Activated CD4-positive, CD25-positive, alpha-beta regulatory T cell treated with anti-CD3 and anti-CD28 coated beads, Interleukin-2, amount 50 U/mL, for 72 hours (primary cell): Measurements from ENCODE around the gene CFAP157.

ENCODE experiments used
- DNase-seq: peaks from one replicate; pipeline ENCODE4 v3.0.0; 2021

The CFAP157 gene

DNA sequence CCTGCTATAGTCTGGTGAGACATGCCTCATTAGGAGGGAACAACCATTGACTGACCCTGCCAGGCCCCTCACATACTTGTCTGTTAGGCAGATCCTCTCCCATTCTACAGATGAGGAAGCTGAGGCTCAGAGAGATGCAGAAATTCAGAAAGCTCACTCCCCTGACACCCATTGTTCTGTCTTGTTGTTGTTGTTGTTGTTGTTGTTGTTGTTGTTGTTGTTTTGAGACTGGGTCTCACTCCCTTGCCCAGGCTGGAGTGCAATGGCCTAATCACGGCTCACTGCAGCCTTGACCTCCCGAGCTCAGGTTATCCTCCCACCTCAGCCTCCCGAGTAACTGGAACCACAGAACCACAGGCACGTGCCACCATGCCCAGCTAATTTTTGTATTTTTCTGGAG is 13.1 kb upstream of the CFAP157 start:
- DNase-seq = no peak

GRCh38 chr9:127694890-127695720 is 11.7 kb upstream of the CFAP157 start:
- no peak for DNase-seq

DNA sequence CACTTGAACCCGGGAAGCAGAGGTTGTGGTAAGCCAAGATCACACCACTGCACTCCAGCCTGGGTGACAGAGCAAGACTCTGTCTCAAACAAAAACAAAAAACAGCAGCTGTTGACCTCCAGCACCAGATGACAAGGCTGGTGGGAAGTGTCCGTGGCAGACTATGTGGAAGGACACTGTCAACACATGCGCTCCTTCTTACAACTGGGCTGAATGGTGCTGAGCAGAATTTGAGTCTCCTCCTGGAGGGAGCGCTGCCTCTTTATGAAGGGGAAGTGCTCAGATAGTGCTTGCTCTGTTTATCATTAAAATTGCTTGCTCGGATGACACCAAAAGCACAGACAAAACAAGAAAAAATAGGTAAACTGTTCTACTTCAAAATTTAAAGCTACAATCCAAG is 9.2 kb upstream of the CFAP157 start:
- no peak for DNase-seq

DNA sequence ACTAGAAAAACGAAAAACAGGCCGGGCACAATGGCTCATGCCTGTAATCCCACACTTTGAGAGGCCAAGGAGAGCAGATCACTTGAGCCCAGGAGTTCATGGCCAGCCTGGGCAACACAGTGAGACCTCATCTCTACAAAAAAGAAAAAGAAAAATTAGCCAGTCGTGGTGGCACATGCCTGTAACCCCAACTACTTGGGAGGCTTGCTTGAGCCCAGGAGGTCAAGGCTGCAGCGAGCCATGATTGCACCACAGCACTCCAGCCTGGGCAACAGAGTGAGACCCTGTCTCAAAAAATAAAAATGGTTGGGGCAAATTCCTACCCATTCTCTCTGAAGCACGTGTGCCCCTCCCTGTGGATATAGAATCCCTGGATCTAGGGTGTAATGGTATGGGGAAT is 8.4 kb upstream of the CFAP157 start:
- no peak for DNase-seq

DNA sequence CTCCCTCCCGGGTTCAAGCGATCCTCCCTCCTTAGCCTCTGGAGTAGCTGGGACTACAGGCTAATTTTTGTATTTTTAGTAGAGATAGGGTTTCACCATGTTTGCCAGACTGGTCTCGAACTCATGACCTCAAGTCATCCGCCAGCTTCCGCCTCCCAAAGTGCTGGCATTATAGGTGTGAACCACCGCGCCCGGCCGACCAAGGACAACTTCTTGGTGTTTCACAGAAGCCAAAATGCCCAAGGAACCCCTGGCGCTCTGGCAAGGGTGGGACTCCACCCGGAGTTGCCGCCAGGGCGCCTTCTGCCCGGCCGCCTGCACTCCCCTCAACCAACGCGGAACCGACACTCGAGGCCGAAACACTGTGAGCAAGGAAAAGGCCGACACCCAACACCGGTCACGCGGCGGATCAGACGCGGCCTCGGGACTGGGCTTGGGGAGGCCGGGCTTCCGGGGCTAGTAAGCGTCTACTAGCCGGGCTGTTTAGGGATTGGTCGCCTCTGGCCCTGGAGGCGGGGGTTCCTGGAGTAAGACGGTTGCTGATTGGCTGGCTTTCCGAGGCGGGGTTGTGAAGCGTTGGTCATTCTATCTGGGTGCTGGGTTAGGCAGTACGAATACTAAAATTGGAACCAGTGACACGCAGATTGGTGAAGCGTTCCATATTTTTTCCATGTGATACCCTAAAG is 7.7 kb upstream of the CFAP157 start:
- peak; percentile 86 for DNase-seq

GRCh38 chr9:127700140-127700539 is 6.6 kb upstream of the CFAP157 start:
- DNase-seq = no peak

DNA sequence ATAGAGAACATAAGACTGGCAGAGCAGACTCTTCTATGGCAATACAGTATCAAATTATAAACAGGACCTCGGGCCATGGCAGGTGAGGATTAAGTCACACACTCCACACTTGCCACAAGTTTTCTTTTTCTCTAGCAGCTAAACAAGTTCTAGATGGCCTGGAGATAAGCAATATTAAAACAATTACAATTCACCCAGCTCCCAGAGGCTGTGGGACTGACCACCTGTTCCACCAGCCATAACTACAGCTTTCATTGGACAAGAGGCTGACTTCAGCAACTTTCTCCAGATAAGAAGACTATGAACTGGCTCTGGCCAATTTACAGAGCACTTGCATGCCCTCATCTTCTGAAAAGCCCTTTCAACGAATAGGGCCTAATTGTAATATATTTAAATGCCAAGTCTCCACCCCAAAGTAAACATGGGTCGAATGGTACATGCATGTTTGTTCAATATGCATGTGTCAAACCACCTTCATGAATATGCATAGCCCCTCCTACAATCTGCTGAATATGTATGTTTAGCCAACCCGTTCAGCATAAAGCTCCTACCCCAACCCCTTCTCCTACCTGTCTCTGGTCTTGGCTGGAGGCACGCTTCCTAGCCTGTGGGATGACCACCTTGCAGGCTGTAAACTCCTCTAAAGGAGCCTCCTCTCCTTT is 6.1 kb upstream of the CFAP157 start:
- DNase-seq = no peak

DNA sequence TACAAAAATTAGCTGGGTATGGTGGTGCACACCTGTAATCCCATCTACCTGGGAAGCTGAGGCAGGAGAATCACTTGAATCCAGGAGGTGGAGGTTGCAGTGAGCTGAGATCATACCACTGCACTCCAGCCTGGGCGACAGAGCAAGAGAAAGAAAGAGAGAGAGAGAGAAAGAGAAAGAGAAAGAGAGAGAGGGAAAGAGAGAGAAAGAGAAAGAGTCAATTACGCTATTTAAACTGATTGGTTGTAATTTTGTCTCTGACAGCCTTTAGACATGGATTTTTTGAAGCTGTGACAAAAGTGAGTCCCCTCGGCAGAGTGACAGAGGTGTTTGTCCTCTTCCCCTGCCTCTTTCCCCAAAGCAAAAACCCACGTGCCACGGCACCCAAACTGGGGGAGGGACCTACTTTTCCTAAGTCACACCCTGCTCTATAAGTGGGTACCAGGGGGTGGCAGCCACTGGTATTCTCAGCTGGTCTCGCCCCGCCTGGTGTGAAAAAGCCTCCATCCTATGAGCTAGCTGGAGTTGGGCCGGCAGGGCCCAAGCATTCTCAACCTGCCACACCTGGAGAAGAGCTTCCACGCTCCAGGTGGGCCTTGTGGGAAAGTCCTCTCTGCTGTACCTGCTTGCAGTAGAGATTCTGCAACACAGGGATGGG is 3.4 kb upstream of the CFAP157 start:
- no peak for DNase-seq

GRCh38 chr9:127705577-127706379 is 1.0 kb upstream of the CFAP157 start:
- no peak for DNase-seq

DNA sequence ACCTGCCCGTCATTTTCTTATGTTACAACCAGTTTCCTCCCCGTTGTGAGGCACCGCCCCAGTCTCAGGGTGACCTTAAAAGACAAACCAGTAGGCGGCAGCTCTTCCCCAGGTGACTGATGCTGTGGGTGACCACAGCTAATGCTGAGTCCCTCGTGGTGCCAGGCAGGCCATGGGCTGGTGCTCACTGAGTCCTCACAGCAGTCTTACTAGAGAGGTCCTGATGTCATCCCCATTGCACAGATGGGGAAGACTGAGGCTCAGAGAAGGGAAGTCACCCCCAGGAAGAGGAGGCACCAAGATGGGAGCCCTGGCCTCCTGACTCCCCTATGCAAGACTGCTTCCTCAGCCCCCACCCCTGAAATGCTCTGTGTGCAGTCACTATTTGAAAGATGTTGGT is 978 bp downstream of the CFAP157 start:
- no peak for DNase-seq

GRCh38 chr9:127708952-127709587 is 2.3 kb downstream of the CFAP157 start:
- no peak for DNase-seq

- DNase-seq = no peak
These were observed 3.5 kb downstream of the CFAP157 start for GRCh38 chr9:127710204-127710783.

DNA sequence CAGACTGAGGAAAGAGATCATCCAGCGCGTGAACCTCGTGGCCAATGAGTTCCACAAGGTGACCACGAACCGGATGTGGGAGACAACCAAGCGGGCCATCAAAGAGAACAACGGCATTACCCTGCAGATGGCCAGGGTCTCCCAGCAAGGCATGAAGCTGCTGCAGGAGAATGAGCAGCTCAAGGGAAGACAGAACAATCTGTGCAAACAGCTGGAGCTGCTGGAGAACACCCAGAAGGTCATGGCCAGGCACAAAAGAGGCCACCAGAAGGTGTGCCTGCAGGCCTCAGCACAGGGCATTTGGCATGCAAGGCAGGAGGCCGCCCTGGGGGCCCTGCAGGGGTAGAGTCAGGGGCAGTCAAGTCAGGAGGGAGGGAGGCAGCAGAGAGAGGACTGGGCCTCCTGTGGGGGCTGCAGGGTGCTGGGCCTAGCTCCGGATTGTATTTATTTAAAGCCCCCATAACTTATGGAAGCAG is 4.5 kb downstream of the CFAP157 start:
- DNase-seq = no peak

GRCh38 chr9:127711831-127712274 is 5.1 kb downstream of the CFAP157 start:
- DNase-seq = no peak

GRCh38 chr9:127712371-127712770 is 5.6 kb downstream of the CFAP157 start:
- no peak for DNase-seq

GRCh38 chr9:127712867-127713266 is 6.1 kb downstream of the CFAP157 start:
- no peak for DNase-seq

DNA sequence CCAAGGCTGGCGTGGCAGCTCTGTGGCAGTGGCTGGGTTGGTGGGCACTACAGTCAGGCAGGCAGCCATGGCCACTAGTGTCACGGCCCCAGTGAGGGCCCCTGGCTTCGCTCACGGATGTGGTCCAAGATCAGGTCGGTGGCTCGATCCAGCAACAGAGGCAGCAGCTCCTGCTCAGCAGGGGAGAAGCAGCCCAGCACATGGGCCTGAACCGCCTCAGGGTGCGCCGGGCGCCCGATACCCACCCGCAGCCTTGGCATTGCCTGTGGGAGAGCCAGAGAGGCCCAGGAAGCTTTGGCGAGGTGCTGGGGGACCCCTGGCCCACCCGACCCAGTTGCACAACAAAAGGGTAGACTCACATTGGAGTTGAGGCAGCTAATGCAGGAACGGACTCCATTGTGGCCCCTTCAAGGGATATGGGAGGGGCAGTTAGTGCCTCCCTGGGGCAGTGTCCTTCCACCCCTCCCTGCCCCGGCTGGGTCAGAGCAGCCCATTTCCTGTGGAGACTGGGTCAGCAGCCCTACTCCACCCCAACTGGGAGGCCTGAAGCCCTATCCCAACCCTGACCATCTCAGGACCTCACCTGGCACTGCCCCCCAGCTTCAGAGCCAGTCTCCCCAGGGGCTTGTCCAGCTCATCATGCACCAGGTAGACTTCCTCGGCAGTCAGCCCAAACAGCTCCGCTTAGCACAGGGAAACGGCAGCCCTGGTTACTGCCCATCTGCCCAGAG is 7.4 kb downstream of the CFAP157 start:
- no peak for DNase-seq

- peak; percentile 49 for DNase-seq
These were observed 8.2 kb downstream of the CFAP157 start for GRCh38 chr9:127714951-127715469.

GRCh38 chr9:127715470-127716337 is 8.9 kb downstream of the CFAP157 start, which contains the start of the genes PTRH1 and TTC16:
TSS of gene PTRH1 (minus strand) at chr9:127715663. CDS start at chr9:127715639, 24 bp downstream.
TSS of gene TTC16 (plus strand) at chr9:127716079. CDS start at chr9:127716146, 67 bp downstream.
- DNase-seq = peak; percentile 97
